AG04450 (cell line): ENCODE data around the gene GRHL1. TPM values are rescaled to one million over a fixed set of nuclear protein-coding genes. Genes with fewer than 3 reads are reported as not detected.

Experiments used
- CTCF ChIA-PET: fragments of 300-600, 350-600 bp; formaldehyde crosslinking; extraction: SDS; loops from one replicate; lab custom pipeline; 2022; ENCODE audit warnings: antibody characterized with exemption, inconsistent platforms; lab: Charles Lee
- POLR2A ChIA-PET: fragments of 350-600 bp; formaldehyde crosslinking; extraction: SDS; loops from one replicate; lab custom pipeline; 2021; ENCODE audit warnings: antibody characterized with exemption, inconsistent platforms; lab: Yijun Ruan, JAX
- DNase-seq: peaks from one replicate; pipeline ENCODE4 v3.0.0-alpha.2; 2011; ENCODE audit warnings: low read depth, low spot score
- H3K27ac ChIP-seq: one replicate; pipeline ENCODE4 v1.5.1; 2012; ENCODE audit warnings: low read depth, low read length, control low read depth
- H3K27me3 ChIP-seq: one replicate; pipeline ENCODE4 v1.6.0; 2012; ENCODE audit warnings: low read length; ENCODE audit not compliant: control insufficient read depth, insufficient read depth
- H3K4me3 ChIP-seq: 2 replicates; pipeline ENCODE4 v1.5.1; 2011; ENCODE audit warnings: mild to moderate bottlenecking, low read depth, low read length, control low read depth
- H3K9me3 ChIP-seq: 2 replicates; pipeline ENCODE4 v1.5.1; 2012; ENCODE audit warnings: low read length; ENCODE audit not compliant: control insufficient read depth, insufficient read depth
- polyA plus RNA-seq: library from polyadenylated mRNA; depleted of rRNA; stranded (reverse); fragments of >200 nt; gene quantifications from 2 replicates; pipeline ENCODE4 v1.2.3, GENCODE V29; 2011
- TF ChIP-seq, protein P1 (sequence below): IDR thresholded peaks from 2 replicates; pipeline ENCODE4 v1.5.1; 2011; ENCODE audit warnings: low read depth, low read length, control low read depth, inconsistent platforms

Gene GRHL1
- polyA plus RNA-seq, 1 experiment: 0.64 TPM

- TF ChIP-seq, protein P1, sequence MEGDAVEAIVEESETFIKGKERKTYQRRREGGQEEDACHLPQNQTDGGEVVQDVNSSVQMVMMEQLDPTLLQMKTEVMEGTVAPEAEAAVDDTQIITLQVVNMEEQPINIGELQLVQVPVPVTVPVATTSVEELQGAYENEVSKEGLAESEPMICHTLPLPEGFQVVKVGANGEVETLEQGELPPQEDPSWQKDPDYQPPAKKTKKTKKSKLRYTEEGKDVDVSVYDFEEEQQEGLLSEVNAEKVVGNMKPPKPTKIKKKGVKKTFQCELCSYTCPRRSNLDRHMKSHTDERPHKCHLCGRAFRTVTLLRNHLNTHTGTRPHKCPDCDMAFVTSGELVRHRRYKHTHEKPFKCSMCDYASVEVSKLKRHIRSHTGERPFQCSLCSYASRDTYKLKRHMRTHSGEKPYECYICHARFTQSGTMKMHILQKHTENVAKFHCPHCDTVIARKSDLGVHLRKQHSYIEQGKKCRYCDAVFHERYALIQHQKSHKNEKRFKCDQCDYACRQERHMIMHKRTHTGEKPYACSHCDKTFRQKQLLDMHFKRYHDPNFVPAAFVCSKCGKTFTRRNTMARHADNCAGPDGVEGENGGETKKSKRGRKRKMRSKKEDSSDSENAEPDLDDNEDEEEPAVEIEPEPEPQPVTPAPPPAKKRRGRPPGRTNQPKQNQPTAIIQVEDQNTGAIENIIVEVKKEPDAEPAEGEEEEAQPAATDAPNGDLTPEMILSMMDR: no peak
- DNase-seq: no peak
- ChIA-PET POLR2A (no interaction called here), CTCF (interaction anchor here (2.6 kb wide), 1 partner anchor 50 kb away, joined by 15 read pairs; no protein-coding TSS in a partner anchor)
- Histone ChIP-seq H3K27me3 (no peaks in the 10 kb centered on the region), H3K27ac (no peak overlapping the region), H3K4me3 (no peak overlapping the region), H3K9me3 (no peaks in the 10 kb centered on the region; the same call in 1 of the 2 replicates)
These were observed 83.5 kb downstream of the GRHL1 start for GRCh38 chr2:10035053-10035422.

DNA sequence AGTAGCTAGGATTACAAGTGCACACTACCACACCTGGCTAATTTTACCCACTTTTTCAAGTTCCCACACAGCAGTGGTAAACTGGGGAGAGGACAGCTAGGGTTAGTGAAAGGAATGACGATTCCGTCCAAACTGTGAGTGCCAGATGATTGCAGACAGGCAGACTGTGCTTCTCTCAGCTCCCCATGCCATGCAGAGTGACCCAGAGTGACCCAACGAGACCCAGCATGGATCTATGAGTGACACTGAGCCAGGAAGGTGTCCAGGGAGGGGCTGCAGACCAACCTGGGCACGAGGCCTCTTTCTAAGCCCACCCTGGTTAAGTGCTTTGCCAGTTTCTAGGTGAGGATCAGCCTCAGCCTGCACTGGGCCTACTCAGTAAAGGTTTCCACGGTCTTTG, 84.1 kb downstream of the GRHL1 start:
- no peak for DNase-seq
- TF ChIP-seq, protein P1: no peak
- Histone ChIP-seq H3K4me3 (no peak overlapping the region), H3K27ac (no peak overlapping the region), H3K9me3 (no peaks in the 10 kb centered on the region; the same call in 1 of the 2 replicates), H3K27me3 (no peaks in the 10 kb centered on the region)
- POLR2A ChIA-PET: no interaction called here
- CTCF ChIA-PET: interaction anchor here (2.6 kb wide), 1 partner anchor 51 kb away, joined by 15 read pairs; no protein-coding TSS in a partner anchor

DNA sequence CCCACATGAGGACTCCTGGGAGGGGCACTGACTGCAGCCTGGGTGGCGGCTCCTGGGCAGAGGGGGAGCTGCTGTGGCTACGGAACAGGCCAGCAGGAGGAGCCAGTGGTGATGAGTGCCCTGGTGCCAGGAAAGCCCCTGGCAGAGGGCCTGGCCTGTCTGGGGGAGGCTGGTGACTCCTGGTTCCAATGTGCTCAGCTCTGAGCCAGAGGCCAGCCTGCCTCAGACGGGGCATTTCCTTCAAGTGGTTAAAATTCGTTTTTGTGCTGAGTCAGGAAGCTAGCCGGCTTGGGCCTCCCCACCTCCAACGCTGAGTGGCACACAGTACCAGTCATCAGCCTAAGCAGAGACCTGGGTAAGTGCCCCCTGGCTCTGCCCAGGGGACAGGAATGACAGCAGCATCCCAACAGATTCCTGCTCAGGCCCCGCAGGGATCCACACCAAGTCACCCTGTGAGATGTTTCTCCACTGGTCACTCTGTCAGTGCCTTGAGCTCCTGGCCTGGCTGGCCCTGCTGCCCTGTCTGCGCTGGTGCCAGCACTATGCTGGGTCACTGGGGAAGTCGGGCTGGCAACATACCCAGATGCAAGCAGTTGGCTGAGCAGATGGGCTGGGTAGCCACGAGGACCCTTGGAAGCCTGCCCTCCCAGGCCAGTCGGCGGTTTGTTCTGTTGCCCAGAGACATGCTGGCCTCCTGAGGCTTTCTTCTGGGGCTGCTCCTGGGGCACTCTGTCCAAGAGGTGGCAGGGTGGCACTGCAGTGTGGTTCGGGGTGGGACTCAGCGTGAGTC, 84.8 kb downstream of the GRHL1 start:
- POLR2A ChIA-PET: no interaction called here
- no peak for DNase-seq

GRCh38 chr2:10038123-10038522, 86.6 kb downstream of the GRHL1 start:
- POLR2A ChIA-PET: no interaction called here
- peaks cover 5% of the 10 kb centered on the region; the same call in 1 of the 2 replicates for H3K9me3 ChIP-seq
- CTCF ChIA-PET: interaction anchor here (1.9 to 2.4 kb wide), 3 partner anchors 10 to 224 kb away, joined by 7 to 10 read pairs (median 8); no protein-coding TSS in a partner anchor
- DNase-seq: no peak
- TF ChIP-seq, protein P1: no peak
- H3K27ac ChIP-seq: no peak overlapping the region
- no peak overlapping the region for H3K4me3 ChIP-seq
- H3K27me3 ChIP-seq: peaks cover 5% of the 10 kb centered on the region

More for the DNA sequence above, 84.8 kb downstream of the GRHL1 start:
- CTCF ChIA-PET: interaction anchor here (2.4 to 2.6 kb wide), 2 partner anchors 51 to 222 kb away, joined by 10 to 15 read pairs; no protein-coding TSS in a partner anchor
- TF ChIP-seq, protein P1: peak; percentile 56
- no peak overlapping the region for H3K4me3 ChIP-seq
- H3K9me3 ChIP-seq: no peaks in the 10 kb centered on the region; the same call in 1 of the 2 replicates
- H3K27me3 ChIP-seq: no peaks in the 10 kb centered on the region
- H3K27ac ChIP-seq: no peak overlapping the region

- H3K27ac ChIP-seq: no peak overlapping the region
- ChIA-PET POLR2A (no interaction called here), CTCF (interaction anchor here (1.9 to 2.1 kb wide), 2 partner anchors 10 to 55 kb away, joined by 7 to 8 read pairs; no protein-coding TSS in a partner anchor)
These were observed 87.2 kb downstream of the GRHL1 start for GRCh38 chr2:10038716-10039115.

More at GRCh38 chr2:10038716-10039115, 87.2 kb downstream of the GRHL1 start:
- no peak for DNase-seq
- peaks cover 5% of the 10 kb centered on the region for H3K27me3 ChIP-seq
- no peak overlapping the region for H3K4me3 ChIP-seq
- TF ChIP-seq, protein P1: no peak
- peaks cover 5% of the 10 kb centered on the region; the same call in 1 of the 2 replicates for H3K9me3 ChIP-seq
